Gastrocnemius medialis (tissue), 4 donors: Measurements from ENCODE around the gene ZNF76.
"Not testable (repeated sequence)": the region's sequence is repeated elsewhere in the genome, so short reads cannot be mapped to it uniquely, and the experiment has no call there.

Source experiments
- CTCF ChIP-seq, 5 experiments: fragments of 450-650 bp in 3 of 5; fragments of 200-600 bp in 2 of 5; sonication (generic) in 2 of 5; IDR thresholded peaks in 4 of 5; conservative IDR thresholded peaks in 1 of 5; 1 replicate in 4 of 5; 2 replicates in 1 of 5; pipeline ENCODE4 v1.5.1; 2016 to 2019; ENCODE audit warnings: antibody characterized with exemption in 5 of 5, mild to moderate bottlenecking in 3 of 5, moderate library complexity in 3 of 5
- POLR2A ChIP-seq, 2 donors: fragments of 450-650 bp; IDR thresholded peaks; one replicate each; pipeline ENCODE4 v1.6.1; 2017; ENCODE audit warnings: antibody characterized with exemption in 2 of 2, mild to moderate bottlenecking in 2 of 2, moderate library complexity in 2 of 2

DNA sequence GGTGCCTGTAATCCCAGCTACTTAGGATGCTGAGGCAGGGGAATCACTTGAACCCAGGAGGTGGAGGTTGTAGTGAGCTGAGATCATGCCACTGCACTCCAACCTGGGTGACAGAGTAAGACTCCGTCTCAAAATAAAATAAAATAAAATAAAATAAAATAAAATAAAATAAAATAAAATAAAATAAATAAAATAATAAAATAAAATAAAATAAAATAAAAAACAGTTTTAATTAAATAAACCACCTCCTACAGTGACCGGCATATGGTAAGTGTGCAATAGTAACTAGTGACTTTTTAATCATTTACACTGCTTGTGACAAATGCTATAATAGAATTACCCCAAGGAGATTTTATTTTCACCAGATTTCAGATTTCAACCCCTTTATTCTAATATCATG is 49.0 kb downstream of the ZNF76 start:
- not testable (repeated sequence) for TF ChIP-seq POLR2A (IDR thresholded peaks at IDR 0.05); CTCF (IDR thresholded peaks at IDR 0.05 in 4 of 5, conservative IDR thresholded peaks at IDR 0.05 in 1 of 5)
